GM06990 (cell line): Measurements from ENCODE around the gene LMX1B.
"Not testable (repeated sequence)": the region's sequence is repeated elsewhere in the genome, so short reads cannot be mapped to it uniquely, and the experiment has no call there.

ENCODE experiments used
- DNase-seq: peaks from one replicate; pipeline ENCODE4 v3.0.0-alpha.2; 2011; ENCODE audit not compliant: insufficient read length; ENCODE audit errors: extremely low read depth
- H3K27me3 ChIP-seq: replicated peaks from 2 replicates; pipeline ENCODE4 v1.6.0; 2011; ENCODE audit warnings: low read length; ENCODE audit not compliant: control insufficient read depth, insufficient read depth
- H3K36me3 ChIP-seq: 2 replicates; pipeline ENCODE4 v1.5.1; 2011; ENCODE audit warnings: low read length; ENCODE audit not compliant: control insufficient read depth, insufficient read depth
- H3K4me3 ChIP-seq: replicated peaks from 2 replicates; pipeline ENCODE4 v1.5.1; 2011; ENCODE audit warnings: low read depth, mild to moderate bottlenecking, control low read depth, low read length
- CTCF ChIP-seq: IDR thresholded peaks from 2 replicates; pipeline ENCODE4 v1.5.1; 2011; ENCODE audit warnings: low read length, control low read depth, mild to moderate bottlenecking, inconsistent platforms; ENCODE audit not compliant: insufficient read depth, poor library complexity, severe bottlenecking

Gene LMX1B

GRCh38 chr9:126654124-126654523 is 40.4 kb downstream of the LMX1B start:
- Histone ChIP-seq H3K27me3 (peaks cover 3% of the 10 kb centered on the region; the same call in 1 of the 2 replicates), H3K4me3 (no peak overlapping the region), H3K36me3 (no peaks in the 10 kb centered on the region)
- no peak for TF ChIP-seq CTCF
- DNase-seq = no peak

- not testable (repeated sequence) for H3K36me3 ChIP-seq, H3K4me3 ChIP-seq, DNase-seq, H3K27me3 ChIP-seq
These were observed 42.5 kb downstream of the LMX1B start for GRCh38 chr9:126656214-126656613.

GRCh38 chr9:126658201-126658825 is 44.6 kb downstream of the LMX1B start:
- H3K4me3 ChIP-seq = no peak overlapping the region
- TF ChIP-seq CTCF = no peak
- DNase-seq = no peak
- peaks cover 3% of the 10 kb centered on the region; the same call in 1 of the 2 replicates for H3K27me3 ChIP-seq
- H3K36me3 ChIP-seq = no peaks in the 10 kb centered on the region

GRCh38 chr9:126658956-126659555 is 45.3 kb downstream of the LMX1B start:
- Histone ChIP-seq H3K4me3 (no peak overlapping the region), H3K27me3 (peaks cover 1% of the 10 kb centered on the region; the same call in 1 of the 2 replicates), H3K36me3 (no peaks in the 10 kb centered on the region)
- no peak for TF ChIP-seq CTCF
- DNase-seq = no peak

GRCh38 chr9:126661122-126661520 is 47.4 kb downstream of the LMX1B start:
- no peak overlapping the region for H3K4me3 ChIP-seq
- no peak for DNase-seq
- H3K27me3 ChIP-seq = peaks cover 1% of the 10 kb centered on the region; the same call in 1 of the 2 replicates
- no peaks in the 10 kb centered on the region for H3K36me3 ChIP-seq
- TF ChIP-seq CTCF = no peak

- no peaks in the 10 kb centered on the region for H3K36me3 ChIP-seq
- no peak for DNase-seq
- no peak for TF ChIP-seq CTCF
- H3K4me3 ChIP-seq = no peak overlapping the region
- no peaks in the 10 kb centered on the region; the same call in 1 of the 2 replicates for H3K27me3 ChIP-seq
These were observed 48.0 kb downstream of the LMX1B start for GRCh38 chr9:126661521-126662251.
